ENCODE data around the gene SH2D4B. TPM values are rescaled to one million over a fixed set of nuclear protein-coding genes. Genes with fewer than 3 reads are reported as not detected.

Gene SH2D4B
- 0.23 TPM for total RNA-seq

GRCh38 chr10:80537736-80538480 lies at the start of gene SH2D4B:
Gene SH2D4B (plus strand): TSS chr10:80537902. CDS start chr10:80538332, 430 bp downstream.

Other genes with a start within 250 kb of the SH2D4B start
- not detected for gene MAT1A, start 248.2 kb upstream of the SH2D4B start, total RNA-seq
- 0.92 TPM for gene DYDC1, start 181.1 kb upstream of the SH2D4B start, total RNA-seq
- gene DYDC2, start 181.1 kb upstream of the SH2D4B start, total RNA-seq = 9.9 TPM
- gene PRXL2A, start 129.4 kb upstream of the SH2D4B start, total RNA-seq = 68.3 TPM
- 15.0 TPM for gene TSPAN14, start 83.6 kb upstream of the SH2D4B start, total RNA-seq